GM10266 (cell line): ENCODE measurements around the gene MAN2B2.

Source experiments
- DNase-seq: peaks from one replicate; pipeline ENCODE4 v3.0.0; 2012; ENCODE audit errors: extremely low spot score
- TF ChIP-seq, protein P1 (sequence below): IDR thresholded peaks from 2 replicates; pipeline ENCODE4 v1.5.1; 2012; ENCODE audit warnings: mild to moderate bottlenecking, low read depth; ENCODE audit not compliant: control insufficient read depth, insufficient read depth; ENCODE audit errors: missing control alignments

The MAN2B2 gene

DNA sequence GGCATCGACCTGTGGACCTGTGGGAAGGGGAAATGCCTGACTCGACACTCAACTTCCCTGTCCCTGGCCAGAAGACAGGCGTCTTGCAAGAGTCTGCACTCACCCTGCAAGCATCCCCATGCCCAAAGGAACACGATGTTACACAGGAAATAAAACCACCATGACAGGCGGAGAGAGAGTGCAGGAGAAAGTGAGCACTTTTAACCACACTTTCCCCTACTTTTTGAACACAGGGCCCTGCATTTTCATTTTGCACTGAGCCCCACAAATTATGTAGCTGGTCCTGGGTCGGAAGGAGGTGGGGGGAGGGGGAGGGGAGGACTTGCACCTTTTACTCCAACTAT lies 13.8 kb upstream of the MAN2B2 start:
- TF ChIP-seq, protein P1, sequence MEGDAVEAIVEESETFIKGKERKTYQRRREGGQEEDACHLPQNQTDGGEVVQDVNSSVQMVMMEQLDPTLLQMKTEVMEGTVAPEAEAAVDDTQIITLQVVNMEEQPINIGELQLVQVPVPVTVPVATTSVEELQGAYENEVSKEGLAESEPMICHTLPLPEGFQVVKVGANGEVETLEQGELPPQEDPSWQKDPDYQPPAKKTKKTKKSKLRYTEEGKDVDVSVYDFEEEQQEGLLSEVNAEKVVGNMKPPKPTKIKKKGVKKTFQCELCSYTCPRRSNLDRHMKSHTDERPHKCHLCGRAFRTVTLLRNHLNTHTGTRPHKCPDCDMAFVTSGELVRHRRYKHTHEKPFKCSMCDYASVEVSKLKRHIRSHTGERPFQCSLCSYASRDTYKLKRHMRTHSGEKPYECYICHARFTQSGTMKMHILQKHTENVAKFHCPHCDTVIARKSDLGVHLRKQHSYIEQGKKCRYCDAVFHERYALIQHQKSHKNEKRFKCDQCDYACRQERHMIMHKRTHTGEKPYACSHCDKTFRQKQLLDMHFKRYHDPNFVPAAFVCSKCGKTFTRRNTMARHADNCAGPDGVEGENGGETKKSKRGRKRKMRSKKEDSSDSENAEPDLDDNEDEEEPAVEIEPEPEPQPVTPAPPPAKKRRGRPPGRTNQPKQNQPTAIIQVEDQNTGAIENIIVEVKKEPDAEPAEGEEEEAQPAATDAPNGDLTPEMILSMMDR: no peak
- DNase-seq: no peak

DNA sequence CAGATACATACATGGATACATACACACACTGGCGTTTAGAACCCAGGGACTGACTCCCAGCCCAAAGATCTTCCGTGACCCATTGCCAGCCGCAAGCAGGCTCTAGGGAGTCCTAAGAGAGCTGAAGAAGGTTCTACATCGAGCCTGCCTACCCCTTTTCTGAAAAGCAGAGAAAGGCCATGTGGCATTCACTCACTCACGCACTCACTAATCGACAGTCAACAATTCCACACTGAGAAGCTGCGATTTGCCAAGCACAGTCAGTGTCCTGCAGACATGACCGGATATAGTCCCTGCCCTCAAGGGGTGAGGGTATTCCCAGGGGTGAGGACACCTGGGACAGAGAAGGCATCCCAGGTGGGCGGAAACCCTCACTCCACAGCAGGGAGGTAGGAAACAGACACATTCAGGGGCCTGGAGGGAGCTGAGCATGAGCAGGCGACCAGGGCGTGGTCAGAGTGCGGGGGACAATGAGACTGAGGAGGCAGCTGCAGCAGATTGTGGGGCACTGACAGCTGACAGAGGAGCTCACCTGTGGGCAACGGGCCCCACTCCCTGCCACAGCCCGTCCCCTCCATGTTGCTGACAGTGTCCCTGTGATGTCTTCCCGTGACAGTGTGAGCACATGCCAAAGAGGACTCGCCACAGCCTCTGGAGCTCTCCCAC lies 13.2 kb upstream of the MAN2B2 start:
- no peak for DNase-seq

DNA sequence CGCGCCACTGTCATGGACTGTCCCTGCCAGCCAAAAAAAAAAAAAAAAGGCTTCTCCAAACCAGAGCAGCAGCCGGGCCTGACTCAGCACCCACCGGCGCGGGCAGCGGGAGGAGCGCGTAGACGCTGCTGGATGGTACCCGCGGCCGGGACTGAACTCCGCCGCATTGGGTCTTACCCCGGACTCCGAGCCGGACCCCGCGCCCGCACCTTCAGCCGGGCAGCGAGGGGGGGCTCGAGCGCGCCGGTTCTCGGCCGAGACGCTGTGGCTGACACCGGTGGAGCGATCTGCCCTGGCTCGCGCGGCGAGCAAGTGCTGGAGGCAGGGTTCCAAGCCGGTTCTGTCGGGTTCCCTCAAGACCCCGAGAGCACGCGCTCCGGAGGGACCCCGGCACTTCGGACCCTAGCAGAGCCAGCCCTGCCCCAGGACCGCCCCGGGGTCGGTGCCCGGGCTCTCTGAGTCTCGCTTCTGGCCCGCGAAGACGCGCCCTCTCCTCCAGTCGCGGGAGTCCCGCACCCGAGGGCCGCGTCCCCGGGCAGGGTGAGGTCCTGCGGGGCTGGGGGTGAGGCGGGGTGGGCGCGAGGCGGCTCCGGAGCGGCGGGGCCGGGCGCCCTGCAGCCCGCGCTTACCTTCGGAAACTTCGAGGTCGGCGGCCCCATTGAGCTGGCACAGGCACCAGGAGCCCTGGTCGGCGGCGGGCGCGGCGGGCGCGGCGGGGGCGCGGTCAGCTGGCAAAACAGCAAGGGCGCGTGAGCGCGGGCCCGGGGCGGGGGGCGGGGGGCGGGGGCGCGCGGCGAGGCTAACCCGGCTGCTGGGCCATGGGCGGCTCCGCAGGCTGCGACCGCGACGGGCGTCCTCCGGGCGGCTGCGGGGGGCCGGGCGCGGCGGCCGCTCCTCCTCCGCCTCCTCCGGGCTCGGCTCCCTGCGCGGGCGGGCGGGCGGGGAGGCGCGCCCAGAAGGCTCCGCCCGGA lies 11.8 kb upstream of the MAN2B2 start:
- DNase-seq: no peak
- TF ChIP-seq, protein P1: no peak

More for the DNA sequence above, 13.2 kb upstream of the MAN2B2 start:
- TF ChIP-seq, protein P1: no peak

DNA sequence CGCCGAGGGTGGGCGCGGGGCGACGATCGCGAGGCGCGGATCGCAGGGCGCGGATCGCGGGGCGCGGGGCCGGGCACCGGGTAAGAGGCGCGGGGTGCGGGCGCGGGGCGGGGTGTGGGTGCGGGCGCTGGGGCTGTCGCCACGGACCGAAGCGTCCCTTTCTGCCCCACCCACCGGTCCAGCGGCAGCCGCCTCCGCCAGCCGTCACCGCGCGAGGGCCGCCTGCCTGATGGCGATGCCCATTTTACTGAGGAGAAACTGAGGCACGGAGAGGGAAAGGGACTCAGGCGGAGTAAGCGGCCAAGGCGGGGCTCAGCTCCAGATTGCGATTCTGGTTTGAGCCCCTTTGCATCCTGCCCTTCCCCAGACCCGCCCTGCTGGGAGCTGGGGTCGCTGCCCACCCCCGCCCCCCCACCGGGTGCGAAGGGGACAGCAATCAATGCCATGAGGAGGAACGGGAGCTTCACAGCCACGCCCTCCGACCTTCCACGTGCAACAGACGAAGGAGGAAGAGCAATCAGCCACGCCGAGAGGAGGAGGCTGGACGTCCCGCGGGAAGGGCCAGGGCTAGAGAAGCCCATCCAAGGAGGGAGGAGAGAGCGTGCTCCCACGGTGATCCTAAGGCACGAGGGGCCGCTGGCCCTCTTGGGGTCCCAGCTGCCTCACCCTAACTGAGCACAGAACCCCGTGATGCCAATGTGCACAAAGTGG lies 10.9 kb upstream of the MAN2B2 start:
- TF ChIP-seq, protein P1: no peak
- DNase-seq: no peak

DNA sequence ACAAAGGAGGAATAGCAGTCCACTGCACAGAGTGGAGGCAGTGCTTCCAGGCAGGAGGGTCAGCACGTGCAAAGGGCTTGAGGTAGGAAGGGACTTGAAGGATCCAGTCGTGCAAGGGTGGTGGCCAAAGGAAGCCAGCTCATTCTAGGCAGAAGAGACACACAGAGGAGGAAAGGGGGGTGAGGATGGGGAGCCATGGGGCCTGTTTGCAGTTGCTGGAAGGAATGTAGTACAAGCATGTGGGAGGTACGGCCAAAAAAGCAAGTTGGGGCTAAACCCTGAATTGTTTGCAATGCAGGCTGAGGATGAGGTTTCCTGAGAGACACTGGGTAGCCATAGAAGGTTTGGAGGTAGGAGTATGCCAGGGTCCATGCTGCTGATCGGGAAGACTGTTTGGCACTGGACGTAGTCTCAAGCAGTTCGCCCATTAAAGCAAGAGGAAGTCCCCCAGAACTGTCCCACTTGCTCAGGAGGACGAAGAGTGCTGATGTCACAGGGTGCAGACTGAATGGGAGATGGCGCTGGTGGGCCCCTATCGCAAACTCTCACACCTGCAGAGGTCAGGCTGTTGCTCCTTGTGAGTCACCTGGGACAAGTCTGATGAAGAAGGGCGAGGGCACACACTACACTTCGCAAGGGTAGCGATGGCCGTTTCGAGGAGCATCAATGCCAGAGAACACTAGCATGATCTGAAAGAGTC lies 9.1 kb upstream of the MAN2B2 start:
- no peak for DNase-seq
- TF ChIP-seq, protein P1: no peak

DNA sequence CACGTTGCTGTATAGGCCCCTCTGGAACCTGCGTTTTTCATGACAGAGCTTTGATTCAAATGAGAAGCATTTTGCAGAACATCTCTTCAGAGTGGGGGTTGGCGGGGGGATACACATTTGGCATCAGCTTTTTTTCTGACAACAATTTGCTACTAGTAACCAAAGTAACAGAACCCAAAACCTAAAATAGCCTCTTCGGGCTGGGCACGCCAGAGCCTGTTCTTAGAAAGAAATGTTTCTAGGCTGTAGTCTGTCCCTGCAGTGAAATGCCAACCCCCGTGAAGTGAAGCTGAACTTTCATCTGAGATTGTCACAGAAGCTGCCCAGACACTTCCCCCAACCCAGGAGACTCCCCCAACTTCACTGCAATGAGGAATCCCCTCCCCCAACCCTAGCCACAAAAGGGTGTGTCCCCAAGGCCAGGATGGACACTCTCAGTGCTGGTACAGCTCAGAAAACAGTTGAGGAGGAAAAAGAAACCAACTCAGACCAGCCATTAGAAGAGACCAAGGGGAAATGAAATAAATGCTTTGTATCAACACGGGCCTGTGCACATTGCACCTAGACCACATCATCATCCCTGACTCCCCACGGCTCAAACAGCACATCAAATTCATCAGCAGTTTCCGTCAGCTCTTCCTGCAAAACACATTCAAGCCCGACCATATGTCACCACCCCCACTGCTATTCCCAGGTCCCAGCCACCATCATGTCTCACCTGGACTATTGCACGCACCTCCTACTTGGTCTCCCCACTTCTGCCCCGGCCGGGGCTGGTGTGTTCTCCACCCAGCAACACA lies 8.4 kb upstream of the MAN2B2 start:
- TF ChIP-seq, protein P1: no peak
- DNase-seq: no peak
